SJSA1 (cell line): ENCODE results near the gene MYEOV. TPM values are rescaled to one million over a fixed set of nuclear protein-coding genes. Genes with fewer than 3 reads are reported as not detected.

Experiments
- DNase-seq, 2 experiments: peaks; one replicate each; pipeline ENCODE4 v3.0.0-alpha.2; 2015 to 2020; ENCODE audit warnings: low spot score in 2 of 2, low read depth in 1 of 2
- H3K27ac ChIP-seq: fragments of 250-450 bp; sonication (Bioruptor Pico); 2 replicates; pipeline ENCODE4 v1.5.1; 2020; ENCODE audit warnings: mild to moderate bottlenecking, moderate library complexity
- H3K27me3 ChIP-seq: fragments of 250-450 bp; sonication (Bioruptor Pico); replicated peaks from 2 replicates; pipeline ENCODE4 v1.5.1; 2020; ENCODE audit warnings: mild to moderate bottlenecking, moderate library complexity
- H3K36me3 ChIP-seq: fragments of 250-450 bp; sonication (Bioruptor Pico); 2 replicates; pipeline ENCODE4 v1.5.1; 2020; ENCODE audit warnings: mild to moderate bottlenecking
- H3K4me1 ChIP-seq: fragments of 250-450 bp; sonication (Bioruptor Pico); replicated peaks from 2 replicates; pipeline ENCODE4 v1.6.1; 2021; ENCODE audit warnings: mild to moderate bottlenecking
- H3K4me3 ChIP-seq: fragments of 250-450 bp; sonication (Bioruptor Pico); 2 replicates; pipeline ENCODE4 v1.5.1; 2020; ENCODE audit warnings: mild to moderate bottlenecking
- H3K9me3 ChIP-seq: fragments of 250-450 bp; sonication (Bioruptor Pico); replicated peaks from 2 replicates; pipeline ENCODE4 v1.5.1; 2020; ENCODE audit warnings: mild to moderate bottlenecking
- total RNA-seq: library from RNA; depleted of rRNA; stranded (reverse); fragments of >200 nt; shearing (Covaris generic); gene quantifications from 2 replicates; pipeline ENCODE4 v1.2.3, GENCODE V29; 2014

The MYEOV gene
- total RNA-seq, 1 experiment from 2014 or later: 5.3 TPM

DNA sequence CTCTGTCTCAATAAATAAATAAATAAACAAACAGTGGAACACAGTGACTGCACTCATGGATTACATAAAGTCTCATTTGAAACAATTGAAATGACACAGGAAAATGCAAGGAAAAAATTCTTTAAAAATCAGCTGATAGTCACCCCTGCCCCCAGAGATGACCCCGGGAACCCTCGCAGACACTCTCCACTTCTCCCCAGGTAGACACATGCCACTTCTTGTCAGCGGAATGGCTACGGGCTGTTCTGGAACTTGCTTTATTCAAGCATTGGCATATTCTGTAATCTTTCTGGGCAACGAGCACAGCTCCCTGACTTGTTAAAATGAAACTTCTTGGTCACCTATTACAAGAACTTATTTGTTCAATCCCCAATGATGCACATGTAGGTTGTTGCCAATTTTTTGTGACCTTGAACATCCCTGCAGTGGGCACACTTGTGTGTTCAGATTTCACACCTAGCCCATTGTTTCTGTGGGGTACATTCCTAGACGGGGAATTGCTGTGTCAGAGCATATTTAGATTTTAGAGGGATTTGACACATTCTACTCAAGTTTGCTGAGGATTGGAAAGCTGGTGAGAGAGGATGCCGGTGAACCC, 32.8 kb downstream of the MYEOV start:
- Histone ChIP-seq H3K4me1 (peaks cover 35% of the 10 kb centered on the region), H3K27me3 (no peaks in the 10 kb centered on the region), H3K9me3 (peaks cover 9% of the 10 kb centered on the region; the same call in 1 of the 2 replicates), H3K36me3 (no peaks in the 10 kb centered on the region; the same call in 1 of the 2 replicates), H3K4me3 (no peak overlapping the region), H3K27ac (peak overlapping the region; percentile 2; the same call in 1 of the 2 replicates)
- peak in 1 of 2 experiments; percentile 46 for DNase-seq

DNA sequence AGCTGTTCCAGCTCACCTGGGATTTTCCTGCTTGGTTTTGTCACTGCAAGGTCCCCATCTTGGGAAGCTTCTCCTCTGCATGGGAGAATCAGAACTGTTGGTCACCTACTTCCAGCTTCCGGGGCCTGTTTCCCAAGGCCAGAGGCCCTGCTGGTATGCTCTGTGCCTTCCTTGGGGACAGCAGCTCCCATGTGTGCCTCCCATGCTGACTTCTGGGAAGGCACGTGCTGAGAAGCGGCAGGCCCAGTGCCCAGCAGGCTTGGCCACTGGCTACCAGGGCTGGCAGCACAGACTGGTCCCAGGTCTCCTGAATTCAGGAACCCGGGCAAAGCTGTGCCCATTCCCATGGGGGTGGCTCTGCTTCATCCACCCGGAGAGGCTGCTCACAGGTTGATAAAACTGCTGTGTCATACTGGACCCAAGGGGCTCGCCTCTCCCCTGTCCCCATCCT, 33.8 kb downstream of the MYEOV start:
- DNase-seq: peak in 1 of 2 experiments; percentile 53
- Histone ChIP-seq H3K9me3 (peaks cover 9% of the 10 kb centered on the region; the same call in 1 of the 2 replicates), H3K4me1 (peaks cover 25% of the 10 kb centered on the region), H3K27me3 (no peaks in the 10 kb centered on the region), H3K36me3 (no peaks in the 10 kb centered on the region; the same call in 1 of the 2 replicates), H3K4me3 (no peak overlapping the region), H3K27ac (no peak overlapping the region)

DNA sequence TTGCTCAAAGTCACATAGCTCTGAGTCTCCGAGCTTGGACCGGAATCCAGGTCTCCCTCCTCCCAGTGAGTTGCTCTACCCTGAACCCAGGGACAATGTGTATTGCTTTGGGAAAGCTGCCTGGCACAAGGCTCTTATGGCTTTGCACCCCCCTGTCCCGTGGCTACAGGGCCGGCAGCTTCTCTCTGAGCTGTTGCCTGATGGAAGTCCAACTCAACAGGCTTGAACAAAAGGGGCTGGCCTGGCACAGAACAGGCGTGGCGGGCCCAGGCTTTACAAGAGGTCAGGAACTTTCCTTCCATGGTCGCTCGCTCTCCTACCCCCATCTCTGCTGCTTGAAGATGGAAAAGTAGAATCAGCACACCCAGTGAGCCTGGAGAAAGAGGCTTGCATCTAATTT, 34.3 kb downstream of the MYEOV start:
- no peak overlapping the region for H3K27ac ChIP-seq
- no peak overlapping the region for H3K4me3 ChIP-seq
- peaks cover 23% of the 10 kb centered on the region for H3K4me1 ChIP-seq
- DNase-seq: no peak
- H3K27me3 ChIP-seq: no peaks in the 10 kb centered on the region
- no peaks in the 10 kb centered on the region; the same call in 1 of the 2 replicates for H3K36me3 ChIP-seq
- peaks cover 9% of the 10 kb centered on the region; the same call in 1 of the 2 replicates for H3K9me3 ChIP-seq

DNA sequence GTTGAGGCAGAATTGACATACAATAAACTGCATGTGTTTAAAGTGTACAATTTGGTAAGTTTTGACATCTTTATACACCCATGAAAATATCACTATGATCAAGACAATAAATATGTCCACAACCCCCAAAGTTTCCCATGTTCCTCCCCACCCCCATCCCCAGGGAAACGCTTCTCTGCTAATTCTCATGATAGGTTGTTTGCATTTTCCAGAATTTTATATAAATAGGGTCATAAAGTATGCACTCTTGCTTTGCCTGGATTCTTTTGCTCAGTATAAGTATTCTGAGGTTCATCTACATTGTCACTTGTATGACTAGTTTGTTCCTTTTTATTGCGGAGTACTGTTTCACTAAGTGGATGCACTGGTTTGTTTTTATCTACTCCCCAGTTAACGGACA, 35.6 kb downstream of the MYEOV start:
- no peak overlapping the region for H3K27ac ChIP-seq
- peak in 1 of 2 experiments; percentile 40 for DNase-seq
- H3K4me3 ChIP-seq: no peak overlapping the region
- no peaks in the 10 kb centered on the region; the same call in 1 of the 2 replicates for H3K36me3 ChIP-seq
- H3K9me3 ChIP-seq: peaks cover 9% of the 10 kb centered on the region; the same call in 1 of the 2 replicates
- H3K4me1 ChIP-seq: peaks cover 23% of the 10 kb centered on the region
- no peaks in the 10 kb centered on the region for H3K27me3 ChIP-seq

DNA sequence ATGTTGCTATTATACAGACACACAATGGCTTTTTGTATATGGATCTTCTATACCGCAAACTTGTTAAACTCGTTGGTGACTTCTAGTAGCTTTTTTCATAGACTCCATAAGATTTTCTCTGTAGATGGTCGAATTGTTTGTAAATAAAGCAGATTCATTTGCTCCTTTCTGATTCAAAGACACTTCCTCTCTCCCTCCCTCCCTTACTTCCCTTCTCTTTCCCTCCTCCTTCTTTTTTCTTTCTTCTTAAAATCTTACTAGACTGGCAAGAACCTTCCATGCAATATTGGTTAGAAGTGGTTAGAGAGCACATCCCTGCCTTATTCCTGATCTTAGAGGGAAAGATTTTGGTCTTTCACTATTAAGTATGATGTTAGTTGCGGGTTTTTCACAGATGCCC, 36.4 kb downstream of the MYEOV start:
- Histone ChIP-seq H3K4me1 (peaks cover 23% of the 10 kb centered on the region), H3K36me3 (no peaks in the 10 kb centered on the region; the same call in 1 of the 2 replicates), H3K27ac (no peak overlapping the region), H3K27me3 (no peaks in the 10 kb centered on the region), H3K9me3 (peaks cover 9% of the 10 kb centered on the region; the same call in 1 of the 2 replicates), H3K4me3 (no peak overlapping the region)
- DNase-seq: no peak

DNA sequence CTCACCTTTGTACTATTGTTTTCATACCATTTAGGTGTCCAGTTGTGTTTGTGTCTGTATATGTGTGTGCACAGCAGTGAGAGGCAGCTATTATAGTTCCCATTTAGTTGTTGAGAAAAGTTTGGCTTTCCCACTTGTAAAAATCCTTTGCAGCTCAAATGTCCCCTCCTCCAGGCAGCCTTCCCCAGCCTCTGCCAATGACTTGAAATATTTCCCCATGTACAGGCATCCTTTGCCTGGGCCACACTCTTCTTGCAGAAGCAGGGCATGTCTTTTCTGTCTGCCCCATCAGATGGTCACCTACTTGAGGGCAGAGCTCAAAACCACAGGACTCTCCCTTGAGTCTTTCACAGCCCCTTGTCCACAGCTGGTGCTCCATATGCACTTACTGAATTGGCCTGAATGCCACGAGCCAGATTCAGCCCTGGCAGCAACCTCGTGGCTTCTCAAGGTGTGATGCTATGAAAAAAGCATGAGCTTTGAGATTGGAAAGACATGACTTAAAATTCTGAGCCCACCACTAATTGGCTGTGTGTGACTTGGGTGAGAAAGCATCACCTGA, 39.3 kb downstream of the MYEOV start:
- Histone ChIP-seq H3K27ac (no peak overlapping the region), H3K4me3 (no peak overlapping the region), H3K4me1 (peaks cover 22% of the 10 kb centered on the region), H3K27me3 (no peaks in the 10 kb centered on the region), H3K36me3 (no peaks in the 10 kb centered on the region), H3K9me3 (no peaks in the 10 kb centered on the region)
- DNase-seq: peak in 1 of 2 experiments; percentile 45

DNA sequence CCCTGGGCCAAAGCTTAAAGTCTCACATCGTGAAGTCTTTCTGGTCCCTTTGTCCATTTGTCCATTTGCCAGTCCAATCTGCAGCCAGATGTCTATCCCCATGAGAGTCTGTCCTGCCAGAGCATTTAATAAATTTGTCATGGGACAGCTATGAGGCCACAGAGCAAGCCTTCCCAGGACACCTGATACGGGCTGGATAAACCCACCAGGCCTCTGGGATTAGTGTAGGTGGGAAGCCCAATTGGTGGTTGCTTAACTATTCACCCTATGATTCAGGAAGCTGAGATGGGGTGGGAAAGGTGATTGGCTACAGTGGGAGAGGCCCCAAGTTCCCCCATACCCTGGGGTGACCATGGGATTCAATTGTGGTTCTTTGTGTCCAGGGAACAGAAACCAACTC, 39.9 kb downstream of the MYEOV start:
- Histone ChIP-seq H3K4me1 (peaks cover 22% of the 10 kb centered on the region), H3K27ac (no peak overlapping the region), H3K9me3 (no peaks in the 10 kb centered on the region), H3K36me3 (no peaks in the 10 kb centered on the region), H3K4me3 (no peak overlapping the region), H3K27me3 (no peaks in the 10 kb centered on the region)
- peak in 1 of 2 experiments; percentile 45 for DNase-seq

DNA sequence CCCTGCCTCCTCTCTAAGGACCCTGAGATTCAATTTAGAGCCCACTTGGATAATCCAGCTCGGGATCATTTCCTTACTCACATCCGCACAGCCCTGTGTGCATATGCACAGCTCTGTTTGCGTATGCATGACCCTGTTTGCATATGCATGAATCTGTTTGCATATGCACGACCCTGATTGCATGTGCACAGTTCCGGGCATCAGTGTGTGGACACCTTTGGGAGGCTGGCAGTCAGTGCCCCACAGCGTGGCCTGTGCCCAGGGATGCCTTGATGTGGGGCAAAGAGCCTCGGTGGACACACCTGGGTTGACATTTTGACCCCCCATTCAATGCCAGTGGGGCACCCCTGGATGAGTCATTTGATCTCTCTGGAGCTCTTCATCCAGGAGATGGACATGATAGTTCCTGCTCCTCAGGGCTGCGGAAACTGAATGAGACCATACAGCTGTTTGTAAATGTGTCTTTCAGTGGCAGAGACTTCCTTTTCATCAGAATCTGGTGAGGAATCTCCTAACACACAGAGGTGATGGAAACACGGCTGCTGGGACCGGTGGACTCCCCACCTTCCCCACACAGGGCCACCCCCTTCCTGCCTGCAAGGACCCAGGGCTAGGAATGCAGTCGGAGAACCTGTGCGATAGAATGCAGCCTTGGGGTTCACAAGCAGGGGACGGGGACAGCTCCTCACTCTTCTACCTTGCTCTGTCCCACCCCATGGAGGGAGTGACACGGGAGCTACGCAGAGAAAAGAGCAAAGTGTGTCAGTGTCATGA, 41.2 kb downstream of the MYEOV start:
- peak in 1 of 2 experiments; percentile 60 for DNase-seq
- no peak overlapping the region for H3K27ac ChIP-seq
- peaks cover 8% of the 10 kb centered on the region for H3K9me3 ChIP-seq
- H3K36me3 ChIP-seq: no peaks in the 10 kb centered on the region
- H3K4me3 ChIP-seq: no peak overlapping the region
- peaks cover 14% of the 10 kb centered on the region for H3K4me1 ChIP-seq
- no peaks in the 10 kb centered on the region for H3K27me3 ChIP-seq

DNA sequence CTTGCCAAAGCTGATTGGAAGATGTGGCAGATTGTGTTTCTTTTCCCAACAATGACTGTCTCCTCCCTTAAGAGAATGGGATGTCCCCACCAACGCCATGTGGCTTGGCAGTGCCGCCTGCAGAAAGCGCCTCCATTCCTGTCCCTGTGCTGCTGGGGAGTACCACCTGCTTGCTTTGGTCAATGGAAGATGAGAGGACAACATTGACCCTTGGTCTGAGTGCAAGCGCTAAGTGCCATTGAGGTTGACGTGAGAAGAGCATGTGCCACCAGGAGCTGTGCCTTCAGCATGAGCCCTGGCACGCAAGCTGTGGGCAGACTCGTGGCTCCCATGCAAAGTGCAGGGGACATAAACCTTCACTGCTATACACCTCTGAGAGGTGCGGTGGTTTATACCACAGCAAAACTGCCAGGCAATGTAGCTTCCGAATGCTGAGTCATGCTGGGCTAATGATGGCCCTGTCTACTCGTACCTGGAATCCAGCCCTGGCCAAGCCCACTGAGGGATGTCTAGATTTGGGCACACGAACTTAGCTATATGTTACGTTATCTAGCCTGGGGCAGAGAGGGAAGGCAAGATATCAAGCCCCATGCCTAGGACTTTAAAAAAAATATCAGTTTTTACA, 41.9 kb downstream of the MYEOV start:
- Histone ChIP-seq H3K4me1 (peaks cover 14% of the 10 kb centered on the region), H3K4me3 (no peak overlapping the region), H3K27me3 (no peaks in the 10 kb centered on the region), H3K27ac (no peak overlapping the region), H3K36me3 (no peaks in the 10 kb centered on the region), H3K9me3 (peaks cover 10% of the 10 kb centered on the region)
- DNase-seq: peak in 1 of 2 experiments; percentile 54

DNA sequence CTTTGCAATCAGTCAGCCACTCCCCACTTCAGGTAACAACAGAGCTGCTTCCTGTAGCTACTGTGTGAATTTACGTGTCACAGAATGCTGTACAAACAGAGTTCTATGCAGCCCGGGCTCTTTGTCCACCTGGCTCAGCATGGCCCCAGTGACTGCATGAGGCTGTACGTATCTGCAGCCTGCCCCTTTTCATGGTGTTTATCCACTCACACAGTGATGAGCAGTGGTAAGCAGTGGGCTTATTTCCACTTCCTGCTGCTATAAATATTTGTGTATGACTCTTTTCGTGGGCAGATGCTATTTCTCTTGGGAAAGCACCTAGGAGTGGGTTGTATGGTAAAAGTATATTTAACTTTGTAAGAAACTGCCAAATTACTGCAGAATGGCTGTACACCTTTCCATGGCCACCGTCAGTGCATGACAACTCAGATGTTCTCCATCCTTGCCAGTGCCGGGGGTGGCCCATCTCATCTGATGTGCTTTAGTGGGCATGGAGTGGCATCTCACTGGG, 43.3 kb downstream of the MYEOV start:
- no peak overlapping the region for H3K27ac ChIP-seq
- DNase-seq: peak; percentile 66 to 71
- H3K4me3 ChIP-seq: no peak overlapping the region
- H3K27me3 ChIP-seq: no peaks in the 10 kb centered on the region
- peaks cover 10% of the 10 kb centered on the region for H3K9me3 ChIP-seq
- peaks cover 27% of the 10 kb centered on the region for H3K4me1 ChIP-seq
- no peaks in the 10 kb centered on the region for H3K36me3 ChIP-seq

DNA sequence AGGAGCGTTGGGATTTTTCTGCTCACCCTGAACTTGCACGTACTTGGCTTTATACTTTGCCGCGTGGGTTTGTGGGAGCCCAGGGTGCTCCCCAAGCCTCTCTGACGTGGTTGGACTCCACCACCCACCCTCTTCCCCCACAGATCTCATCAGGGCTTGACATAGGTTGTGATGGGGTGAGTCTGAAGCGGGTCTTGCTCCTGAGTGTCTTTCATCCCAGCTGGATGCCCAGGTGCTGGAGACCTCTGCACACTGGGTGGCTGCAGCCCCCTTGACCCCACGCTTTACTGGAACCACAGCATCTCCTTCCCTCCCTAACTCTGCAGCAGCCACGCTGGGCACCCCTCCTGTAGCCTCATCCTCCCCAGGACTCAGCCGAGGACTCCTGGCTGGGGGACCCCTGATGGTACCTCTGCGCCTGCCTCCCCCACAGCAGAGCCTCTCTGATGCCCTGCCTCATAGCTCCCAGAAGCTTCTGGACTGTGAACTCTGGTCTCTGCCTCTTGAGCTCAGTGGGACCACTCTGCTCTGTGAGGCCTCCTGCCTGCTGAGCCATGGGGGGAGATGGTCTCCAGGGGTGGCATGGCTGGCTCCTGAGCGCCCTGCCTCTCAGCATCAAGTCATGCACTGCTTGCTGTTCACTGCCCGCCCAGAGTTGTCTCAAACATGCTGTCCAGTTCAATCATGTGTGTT, 45.2 kb downstream of the MYEOV start:
- Histone ChIP-seq H3K4me1 (peaks cover 29% of the 10 kb centered on the region), H3K27me3 (no peaks in the 10 kb centered on the region), H3K9me3 (peaks cover 10% of the 10 kb centered on the region), H3K27ac (no peak overlapping the region), H3K4me3 (no peak overlapping the region), H3K36me3 (no peaks in the 10 kb centered on the region)
- peak in 1 of 2 experiments; percentile 54 for DNase-seq

DNA sequence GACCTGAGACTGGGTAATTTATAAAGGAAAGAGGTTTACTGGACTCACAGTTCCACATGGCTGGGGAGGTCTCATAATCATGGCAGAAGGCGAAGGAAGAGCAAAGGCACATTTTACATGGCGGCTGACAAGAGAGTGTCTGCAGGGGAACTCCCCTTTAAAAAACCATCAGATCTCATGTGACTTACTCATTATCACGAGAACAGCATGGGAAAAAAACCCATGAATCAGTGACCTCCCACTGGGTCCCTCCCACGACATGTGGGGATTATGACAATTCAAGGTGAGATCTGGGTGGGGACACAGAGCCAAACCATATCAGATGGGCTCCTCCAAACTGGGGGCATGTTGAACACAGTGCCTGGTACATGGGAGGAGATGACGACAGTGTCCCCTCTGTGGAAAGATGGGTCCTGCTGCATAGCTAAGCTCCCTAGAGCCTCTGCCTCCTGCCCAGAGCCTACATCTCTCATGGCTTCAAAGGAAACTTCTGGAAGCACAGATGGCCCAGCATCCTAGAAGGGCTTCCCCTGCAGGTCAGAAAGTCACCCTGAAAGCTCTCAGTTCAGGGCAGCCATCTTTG, 46.1 kb downstream of the MYEOV start:
- H3K36me3 ChIP-seq: no peaks in the 10 kb centered on the region
- no peaks in the 10 kb centered on the region for H3K27me3 ChIP-seq
- peak in 1 of 2 experiments; percentile 42 for DNase-seq
- H3K9me3 ChIP-seq: peaks cover 10% of the 10 kb centered on the region
- H3K4me1 ChIP-seq: peaks cover 29% of the 10 kb centered on the region
- H3K27ac ChIP-seq: no peak overlapping the region
- no peak overlapping the region for H3K4me3 ChIP-seq
